PFSK-1 (cell line): ENCODE results near the gene GAL3ST2.

ENCODE experiments used
- FOXP2 ChIP-seq: optimal IDR thresholded peaks from 2 replicates; pipeline ENCODE3; 2011; ENCODE audit warnings: borderline replicate concordance, control low read depth, inconsistent platforms; ENCODE audit not compliant: insufficient read depth; ENCODE audit errors: extremely low read length, extremely low read depth
- POLR2AphosphoS5 ChIP-seq: IDR thresholded peaks from 2 replicates; pipeline ENCODE4 v1.6.1; 2012; ENCODE audit warnings: low read depth, mild to moderate bottlenecking, control low read depth, low read length, moderate library complexity
- REST ChIP-seq, 2 experiments: IDR thresholded peaks; 2 replicates each; pipeline versions ENCODE4 v1.6.1 to v1.8.0; 2011 to 2012; ENCODE audit warnings: low read depth in 2 of 2, low read length in 2 of 2, control low read depth in 1 of 2, inconsistent platforms in 1 of 2, mild to moderate bottlenecking in 1 of 2, moderate library complexity in 1 of 2; ENCODE audit not compliant: insufficient read depth in 1 of 2
- SIN3A ChIP-seq: IDR thresholded peaks from 2 replicates; pipeline ENCODE4 v1.6.1; 2012; ENCODE audit warnings: mild to moderate bottlenecking, low read length, moderate library complexity, borderline replicate concordance; ENCODE audit not compliant: insufficient read depth
- TAF1 ChIP-seq: IDR thresholded peaks from 2 replicates; pipeline ENCODE4 v1.6.1; 2012; ENCODE audit warnings: low read length, control low read depth, borderline replicate concordance; ENCODE audit not compliant: insufficient read depth

The GAL3ST2 gene

DNA sequence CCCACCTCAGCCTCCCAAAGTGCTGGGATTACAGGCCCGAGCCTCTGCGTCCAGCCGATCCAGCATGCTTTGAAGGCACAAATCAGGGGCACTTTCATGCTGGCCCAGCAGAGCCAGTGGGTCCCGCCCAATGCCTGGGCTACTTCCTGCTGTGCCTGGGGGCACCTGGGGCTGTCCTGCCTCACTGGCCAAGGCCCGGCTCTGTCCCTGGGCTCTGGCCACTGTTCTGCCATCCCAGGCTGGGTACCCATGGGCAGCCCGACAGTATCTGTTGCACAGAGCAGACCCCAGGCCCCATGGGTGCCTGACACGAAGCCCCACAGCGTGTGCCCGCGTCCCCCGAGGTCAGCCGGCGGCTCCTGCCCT, 6.8 kb upstream of the GAL3ST2 start:
- TF ChIP-seq POLR2AphosphoS5 (no peak), FOXP2 (no peak), SIN3A (no peak), TAF1 (no peak), REST (IDR thresholded peaks at IDR 0.05; ENCODE audit: insufficient read depth in 1 of 2, low read depth in 2 of 2, low read length in 2 of 2) (no peak)

DNA sequence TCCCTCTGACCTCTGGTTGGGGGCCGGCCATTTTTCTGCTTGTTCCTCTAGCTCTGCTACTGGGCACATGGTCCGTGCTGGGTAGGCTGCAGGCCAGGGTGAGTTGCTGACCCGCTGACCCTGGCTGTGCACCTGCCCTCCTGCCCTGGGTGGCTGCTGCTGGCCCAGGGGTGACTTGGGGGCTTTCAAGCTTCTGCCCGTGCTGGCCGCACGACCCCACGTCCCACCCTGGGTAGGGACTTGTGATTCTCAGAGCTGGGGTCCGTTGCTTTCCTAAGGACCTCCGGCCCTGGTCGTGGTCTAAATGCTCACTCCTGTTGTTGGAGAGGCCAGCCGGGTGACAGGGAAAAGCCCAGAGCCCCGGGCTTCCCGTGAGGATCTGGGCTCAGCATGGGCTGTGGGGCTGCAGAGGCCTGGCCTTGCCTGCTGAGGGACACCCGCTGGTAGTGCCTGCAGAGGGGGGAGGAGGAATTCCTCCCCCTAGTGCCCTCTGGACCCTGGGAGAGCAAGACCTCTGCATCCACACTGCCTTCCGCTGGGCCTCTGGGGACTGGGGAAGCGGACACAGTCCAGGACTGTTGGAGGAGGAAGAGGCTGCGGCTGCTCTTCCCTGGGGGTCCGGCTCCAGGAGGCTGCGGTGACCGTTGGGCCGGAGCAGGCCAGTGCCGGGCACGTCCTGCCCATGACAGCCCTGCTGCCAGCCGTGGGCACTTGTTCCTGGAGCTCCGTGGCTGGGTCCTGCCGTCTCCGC, 6.3 kb upstream of the GAL3ST2 start:
- TF ChIP-seq TAF1 (no peak), REST (IDR thresholded peaks at IDR 0.05; ENCODE audit: insufficient read depth in 1 of 2, low read depth in 2 of 2, low read length in 2 of 2) (no peak), FOXP2 (no peak), SIN3A (no peak)

DNA sequence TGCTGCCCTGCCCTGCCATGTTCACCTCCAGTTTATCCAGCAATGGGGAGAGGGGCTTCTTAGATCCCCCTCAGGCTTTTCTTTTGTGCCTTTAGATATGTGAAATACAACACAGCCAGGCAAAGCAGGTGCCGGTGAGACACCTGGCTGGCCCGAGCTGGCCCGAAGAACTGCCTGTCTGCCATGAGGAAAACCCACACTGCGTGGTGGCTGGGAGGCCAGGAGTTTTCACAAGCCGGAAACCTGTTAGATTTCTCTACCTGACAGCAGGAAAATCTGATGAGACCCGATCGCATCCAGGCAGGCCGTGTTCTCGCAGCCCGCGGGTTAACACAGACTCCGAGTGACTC, 5.7 kb upstream of the GAL3ST2 start:
- TF ChIP-seq TAF1 = no peak
- no peak for TF ChIP-seq SIN3A
- no peak for TF ChIP-seq REST (IDR thresholded peaks at IDR 0.05; ENCODE audit: insufficient read depth in 1 of 2, low read depth in 2 of 2, low read length in 2 of 2)
- no peak for TF ChIP-seq FOXP2
- TF ChIP-seq POLR2AphosphoS5 = no peak

DNA sequence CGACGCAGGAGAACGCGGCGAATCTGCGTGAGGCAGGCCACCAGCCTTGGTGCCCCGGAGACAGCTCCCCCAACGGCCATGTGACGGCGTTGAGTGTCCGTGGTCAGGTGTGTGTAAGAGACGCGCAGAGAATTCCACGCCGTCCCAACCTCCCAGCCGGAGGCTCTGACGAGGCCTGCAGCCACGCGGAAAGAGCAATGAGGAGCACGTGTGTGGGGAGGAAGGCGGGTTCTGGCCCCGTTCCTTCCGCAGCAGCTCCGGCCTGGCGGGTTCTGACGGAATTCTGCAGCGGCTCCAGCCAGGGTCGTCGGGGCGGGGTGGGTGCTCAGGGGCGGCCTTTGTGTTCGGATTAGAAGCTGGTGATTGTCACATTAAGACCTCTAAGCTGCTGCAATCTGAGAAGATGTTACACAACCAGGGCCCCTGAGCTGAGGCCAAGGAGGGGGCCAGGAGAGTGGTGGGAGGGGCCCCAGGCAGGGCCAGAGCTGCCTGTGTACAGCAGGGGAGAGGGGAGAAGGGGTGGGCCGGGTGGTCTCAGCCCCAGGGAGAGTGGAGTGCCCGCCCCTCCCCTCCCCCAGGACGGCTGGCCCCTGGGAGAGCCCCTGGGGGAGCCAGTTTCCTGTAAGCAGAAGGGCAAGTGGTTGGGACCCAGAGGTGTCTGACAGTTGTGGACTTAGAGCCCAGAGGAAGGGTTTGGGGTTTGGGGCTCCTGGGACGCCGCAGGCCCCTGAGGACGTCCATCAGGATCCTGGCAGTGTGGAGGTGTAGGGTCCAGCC, 5.1 kb upstream of the GAL3ST2 start:
- TF ChIP-seq FOXP2 = no peak
- TF ChIP-seq POLR2AphosphoS5 = no peak
- TF ChIP-seq TAF1 = no peak
- no peak for TF ChIP-seq REST (IDR thresholded peaks at IDR 0.05; ENCODE audit: insufficient read depth in 1 of 2, low read depth in 2 of 2, low read length in 2 of 2)
- TF ChIP-seq SIN3A = no peak
